CD4-positive, alpha-beta T cell (primary cell): ENCODE measurements around the gene DENND4A. TPM values are rescaled to one million over a fixed set of nuclear protein-coding genes. Genes with fewer than 3 reads are reported as not detected.

Source experiments
- ATAC-seq: fragments of 200-7000 bp; cut with Tn5 transposase; one replicate; pipeline ENCODE4 v1.10.0; 2022; ENCODE audit warnings: mild to moderate bottlenecking; ENCODE audit not compliant: poor library complexity
- CTCF ChIA-PET: fragments of 350-600 bp; sonication (Branson Sonifier 250); formaldehyde crosslinking; loops from one replicate; lab custom pipeline; 2021; ENCODE audit warnings: antibody characterized with exemption, inconsistent platforms; lab: Charles Lee
- POLR2A ChIA-PET: fragments of 350-600 bp; sonication (Branson Sonifier 250); formaldehyde crosslinking; loops from one replicate; lab custom pipeline; 2021; ENCODE audit warnings: antibody characterized with exemption, inconsistent platforms; lab: Charles Lee
- DNase-seq, 14 experiments: peaks; one replicate each; pipeline ENCODE4 v3.0.0-alpha.2; 2013 to 2020; ENCODE audit warnings: mixed read lengths in 2 of 14
- H3K27ac ChIP-seq, 2 donors: one replicate each; pipeline versions ENCODE4 v1.5.1 to v1.7.0; 2013; ENCODE audit warnings: low read length in 2 of 2, low read depth in 1 of 2, mild to moderate bottlenecking in 1 of 2
- H3K27me3 ChIP-seq, 2 experiments: 1 replicate in 1 of 2; 2 replicates in 1 of 2; pipeline versions ENCODE4 v1.6.1 to v1.7.0; 2013; ENCODE audit warnings: low read length in 2 of 2, control low read depth in 1 of 2, mild to moderate bottlenecking in 1 of 2, moderate library complexity in 1 of 2; ENCODE audit not compliant: insufficient read depth in 2 of 2, control insufficient read depth in 1 of 2
- H3K36me3 ChIP-seq: one replicate; pipeline ENCODE4 v1.6.1; 2013; ENCODE audit warnings: low read length, control low read depth; ENCODE audit not compliant: insufficient read depth
- H3K4me1 ChIP-seq: one replicate; pipeline ENCODE4 v1.6.1; 2013; ENCODE audit warnings: low read length, control low read depth; ENCODE audit not compliant: insufficient read depth
- H3K4me3 ChIP-seq: one replicate; pipeline ENCODE4 v1.5.1; 2013; ENCODE audit warnings: mild to moderate bottlenecking, low read length, moderate library complexity
- H3K9me3 ChIP-seq, 2 experiments: 1 replicate in 1 of 2; 2 replicates in 1 of 2; pipeline versions ENCODE4 v1.6.1 to v1.7.0; 2013; ENCODE audit warnings: low read length in 2 of 2, mild to moderate bottlenecking in 2 of 2, control low read depth in 1 of 2, moderate library complexity in 1 of 2; ENCODE audit not compliant: control insufficient read depth in 1 of 2, insufficient read depth in 1 of 2
- H3K27ac Mint-ChIP-seq: one replicate; pipeline ENCODE4 v1.8.0; 2020; ENCODE audit warnings: mixed read lengths
- H3K27me3 Mint-ChIP-seq: one replicate; pipeline ENCODE4 v1.8.0; 2021; ENCODE audit warnings: mixed read lengths
- H3K36me3 Mint-ChIP-seq: one replicate; pipeline ENCODE4 v1.8.0; 2021; ENCODE audit warnings: low read depth, mixed read lengths
- H3K4me1 Mint-ChIP-seq: one replicate; pipeline ENCODE4 v1.8.0; 2021; ENCODE audit warnings: low read depth, mixed read lengths
- H3K4me3 Mint-ChIP-seq: one replicate; pipeline ENCODE4 v1.8.0; 2020; ENCODE audit warnings: mild to moderate bottlenecking, mixed read lengths
- H3K9me3 Mint-ChIP-seq: one replicate; pipeline ENCODE4 v1.8.0; 2020; ENCODE audit warnings: mixed read lengths
- intact Hi-C, 2 experiments: fragments of 100-400 bp; cut with DNase I in 1 of 2; cut with micrococcal nuclease in 1 of 2; formaldehyde crosslinking; loops; one replicate each; pipeline versions ENCODE4 v1.15.1 to v1.9.0; 2023 to 2025; cut with DNase I, micrococcal nuclease
- total RNA-seq, 174 experiments: library from RNA in 2 of 174; stranded (reverse) in 2 of 174; gene quantifications; one replicate each; pipeline ENCODE4 v1.2.3 and lab custom pipeline; 2021 to 2026
- TF ChIP-seq, protein P1 (sequence below): fragments of 200-600 bp; IDR thresholded peaks from one replicate; pipeline ENCODE4 v1.8.0; 2022; ENCODE audit warnings: antibody characterized with exemption, mild to moderate bottlenecking

Gene DENND4A
- total RNA-seq, 2 experiments from 2014 or later = 64.1 to 69.6 TPM

DNA sequence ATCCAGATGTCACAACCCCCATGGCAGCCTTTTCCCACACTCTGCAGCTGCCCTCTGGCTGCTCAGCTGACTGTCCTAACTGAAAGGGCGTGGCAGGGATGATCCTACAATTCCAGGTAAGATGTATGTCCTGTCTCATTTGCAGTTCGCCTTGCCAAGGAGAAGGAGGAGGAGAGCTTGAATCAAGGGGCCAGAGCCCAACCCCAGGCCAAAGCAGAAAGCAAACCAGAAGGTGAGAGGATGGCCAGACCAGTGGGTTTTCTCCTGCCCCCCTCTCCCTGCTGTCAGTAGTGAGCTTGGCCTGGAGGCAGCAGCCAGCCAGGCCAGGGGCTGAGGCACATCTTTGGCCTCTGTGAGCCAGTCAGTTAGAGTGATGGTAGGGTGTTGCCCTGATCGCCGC lies 147.8 kb downstream of the DENND4A start:
- no peak for DNase-seq
- no peaks in the 10 kb centered on the region for H3K4me1 Mint-ChIP-seq
- no peak overlapping the region for H3K4me3 Mint-ChIP-seq
- POLR2A ChIA-PET = interaction anchor here (1.2 kb wide), 1 partner anchor 33 kb away, joined by 3 read pairs; no protein-coding TSS in a partner anchor
- TF ChIP-seq, protein P1, sequence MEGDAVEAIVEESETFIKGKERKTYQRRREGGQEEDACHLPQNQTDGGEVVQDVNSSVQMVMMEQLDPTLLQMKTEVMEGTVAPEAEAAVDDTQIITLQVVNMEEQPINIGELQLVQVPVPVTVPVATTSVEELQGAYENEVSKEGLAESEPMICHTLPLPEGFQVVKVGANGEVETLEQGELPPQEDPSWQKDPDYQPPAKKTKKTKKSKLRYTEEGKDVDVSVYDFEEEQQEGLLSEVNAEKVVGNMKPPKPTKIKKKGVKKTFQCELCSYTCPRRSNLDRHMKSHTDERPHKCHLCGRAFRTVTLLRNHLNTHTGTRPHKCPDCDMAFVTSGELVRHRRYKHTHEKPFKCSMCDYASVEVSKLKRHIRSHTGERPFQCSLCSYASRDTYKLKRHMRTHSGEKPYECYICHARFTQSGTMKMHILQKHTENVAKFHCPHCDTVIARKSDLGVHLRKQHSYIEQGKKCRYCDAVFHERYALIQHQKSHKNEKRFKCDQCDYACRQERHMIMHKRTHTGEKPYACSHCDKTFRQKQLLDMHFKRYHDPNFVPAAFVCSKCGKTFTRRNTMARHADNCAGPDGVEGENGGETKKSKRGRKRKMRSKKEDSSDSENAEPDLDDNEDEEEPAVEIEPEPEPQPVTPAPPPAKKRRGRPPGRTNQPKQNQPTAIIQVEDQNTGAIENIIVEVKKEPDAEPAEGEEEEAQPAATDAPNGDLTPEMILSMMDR = no peak
- H3K27ac Mint-ChIP-seq = no peak overlapping the region
- no peak overlapping the region for H3K4me3 ChIP-seq
- H3K36me3 ChIP-seq = no peaks in the 10 kb centered on the region
- no peaks in the 10 kb centered on the region for H3K36me3 Mint-ChIP-seq
- H3K4me1 ChIP-seq = no peaks in the 10 kb centered on the region
- CTCF ChIA-PET = no interaction called here
- no peaks in the 10 kb centered on the region for H3K9me3 ChIP-seq
- H3K27ac ChIP-seq = no peak overlapping the region
- H3K27me3 Mint-ChIP-seq = no peaks in the 10 kb centered on the region
- H3K27me3 ChIP-seq = no peaks in the 10 kb centered on the region
- intact Hi-C loops = no loop called here
- no peak for ATAC-seq
- no peaks in the 10 kb centered on the region for H3K9me3 Mint-ChIP-seq

DNA sequence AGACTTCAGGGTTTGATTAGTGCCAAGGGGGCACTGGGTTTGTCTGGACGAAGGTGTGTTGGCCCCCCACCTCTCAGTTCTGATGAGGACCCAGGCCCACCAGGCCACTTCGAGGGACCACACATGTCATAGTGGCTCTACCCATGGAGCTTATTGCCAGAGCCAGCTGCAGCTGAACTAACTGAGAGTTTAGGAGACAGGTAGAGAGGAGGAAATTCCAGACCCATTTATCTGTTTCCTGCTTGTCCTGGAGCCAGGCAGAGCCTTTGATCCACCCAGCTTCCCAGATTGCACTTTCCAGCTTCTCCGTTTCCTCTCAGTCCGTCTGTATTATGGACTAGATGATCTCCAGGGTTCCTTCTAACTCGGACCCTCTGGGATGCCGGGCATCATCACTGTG lies 149.5 kb downstream of the DENND4A start:
- no peak for ATAC-seq
- Histone ChIP-seq H3K27ac (no peak overlapping the region), H3K4me1 (peaks cover 6% of the 10 kb centered on the region), H3K27me3 (no peaks in the 10 kb centered on the region), H3K36me3 (no peaks in the 10 kb centered on the region), H3K4me3 (no peak overlapping the region), H3K9me3 (no peaks in the 10 kb centered on the region)
- no peak for DNase-seq
- peaks cover 7% of the 10 kb centered on the region for H3K4me1 Mint-ChIP-seq
- no peak overlapping the region for H3K27ac Mint-ChIP-seq
- H3K9me3 Mint-ChIP-seq = no peaks in the 10 kb centered on the region
- TF ChIP-seq, protein P1 = no peak
- no peaks in the 10 kb centered on the region for H3K36me3 Mint-ChIP-seq
- intact Hi-C loops = no loop called here
- CTCF ChIA-PET = no interaction called here
- H3K27me3 Mint-ChIP-seq = no peaks in the 10 kb centered on the region
- H3K4me3 Mint-ChIP-seq = no peak overlapping the region
- POLR2A ChIA-PET = no interaction called here

DNA sequence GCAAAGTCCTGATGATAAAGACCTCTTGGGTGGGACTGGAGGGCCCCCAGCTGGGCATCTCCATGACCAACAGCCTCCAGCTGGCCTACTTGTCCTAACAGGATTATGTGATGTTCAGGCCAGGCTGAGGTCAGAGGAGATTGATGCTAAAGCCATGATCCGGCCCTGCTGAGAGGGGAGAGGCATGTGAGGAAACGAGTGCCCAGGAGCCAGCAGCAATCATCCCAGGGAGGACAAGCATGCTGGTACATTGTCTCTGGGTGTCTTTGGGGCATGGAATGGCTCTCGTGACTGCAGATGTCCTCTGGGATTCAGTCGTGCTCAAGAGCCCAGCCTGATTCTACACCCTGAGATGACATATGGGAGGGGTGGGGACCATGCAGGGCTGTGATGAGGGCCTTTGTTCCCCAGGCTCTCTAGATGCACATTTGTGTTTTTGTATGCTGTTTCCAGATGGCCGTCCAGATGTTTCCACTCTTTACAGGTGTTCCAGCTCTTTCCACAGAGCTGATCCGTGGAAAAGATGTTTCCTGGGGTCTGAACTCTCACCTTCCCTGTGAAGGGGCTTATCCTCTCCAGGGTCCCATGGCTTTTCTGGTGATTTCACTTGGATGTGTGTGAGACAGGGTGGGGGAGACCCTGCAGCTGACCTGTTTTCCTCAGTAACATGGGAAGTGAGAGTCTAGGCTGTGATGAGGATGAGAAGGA lies 150.2 kb downstream of the DENND4A start:
- CTCF ChIA-PET = no interaction called here
- intact Hi-C loops = loop anchor here in 1 of 2 experiments (2.0 kb wide), 1 partner anchor 221 kb away; no protein-coding TSS in a partner anchor
- POLR2A ChIA-PET = interaction anchor here (1.2 kb wide), 1 partner anchor 8 kb away, joined by 4 read pairs; no protein-coding TSS in a partner anchor

More for the DNA sequence above, 150.2 kb downstream of the DENND4A start:
- DNase-seq = no peak
- no peak overlapping the region for H3K27ac Mint-ChIP-seq
- Histone ChIP-seq H3K27ac (no peak overlapping the region), H3K4me3 (no peak overlapping the region), H3K36me3 (no peaks in the 10 kb centered on the region), H3K4me1 (peaks cover 6% of the 10 kb centered on the region), H3K27me3 (no peaks in the 10 kb centered on the region), H3K9me3 (no peaks in the 10 kb centered on the region)
- no peaks in the 10 kb centered on the region for H3K27me3 Mint-ChIP-seq
- H3K36me3 Mint-ChIP-seq = no peaks in the 10 kb centered on the region
- ATAC-seq = no peak
- H3K9me3 Mint-ChIP-seq = no peaks in the 10 kb centered on the region
- H3K4me3 Mint-ChIP-seq = no peak overlapping the region
- TF ChIP-seq, protein P1 = no peak
- H3K4me1 Mint-ChIP-seq = peaks cover 7% of the 10 kb centered on the region
